ENCODE data around the gene RDH12. TPM values are rescaled to one million over a fixed set of nuclear protein-coding genes. Genes with fewer than 3 reads are reported as not detected.
A peak's percentile ranks its signal among the peaks of the same experiment; 100 is the strongest.

The RDH12 gene
- total and polyA plus RNA-seq, 9 of the 15 experiments (the other 6 are each of a cell fraction or from before 2014, with no cell fraction given): 0.03 to 0.29 (median 0.07) TPM; not detected in 2

DNA sequence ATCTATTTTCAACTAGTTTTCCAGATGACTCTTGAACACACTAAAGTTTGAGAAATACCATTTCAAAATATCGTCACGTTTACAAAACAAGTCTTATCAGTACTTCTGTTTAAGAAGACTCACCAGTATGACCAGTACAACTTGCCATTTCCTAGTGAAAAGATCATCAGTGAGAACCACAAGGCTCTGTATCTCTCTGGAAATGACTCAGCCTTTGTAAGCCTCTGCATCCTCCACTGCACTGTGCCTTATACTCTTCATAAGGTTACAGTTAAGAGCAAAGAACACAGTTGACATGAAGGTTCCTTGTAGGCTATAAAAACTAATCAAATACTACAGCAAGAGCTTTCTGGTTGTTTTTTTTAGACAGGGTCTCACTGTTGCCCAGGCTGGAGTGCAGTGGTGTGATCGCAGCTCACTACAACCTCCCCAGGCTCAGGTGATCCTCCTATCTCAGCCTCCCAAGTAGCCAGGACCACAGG is 21.5 kb upstream of the RDH12 start (continued):
- TF ChIP-seq RBM15 (IDR thresholded peaks at IDR 0.05; ENCODE audit: insufficient read depth, low read length) (no peak), CTBP1 (IDR thresholded peaks at IDR 0.05; ENCODE audit: borderline replicate concordance) (peak; percentile 72), SMARCC2 (IDR thresholded peaks at IDR 0.05; ENCODE audit: low read depth) (peak; percentile 66; the same call in 1 of the 2 replicates), NFE2 (IDR thresholded peaks at IDR 0.05; ENCODE audit: low read depth) (peak; percentile 94), ESRRB (CRISPR knock-in tag; IDR thresholded peaks at IDR 0.05; ENCODE audit: borderline replicate concordance) (no peak), POLR2A (conservative IDR thresholded peaks at IDR 0.05) (no peak), RAD51 (IDR thresholded peaks at IDR 0.05; ENCODE audit: borderline replicate concordance, low read depth) (no peak), HDAC1 (IDR thresholded peaks at IDR 0.05) (peak in 1 of 2 experiments; percentile 34; a peak in 1 of 4 replicates), HNRNPLL (IDR thresholded peaks at IDR 0.05; ENCODE audit: low read depth, low read length, poor library complexity, severe bottlenecking) (no peak), NCOR1 (IDR thresholded peaks at IDR 0.05) (peak; percentile 53; the same call in 1 of the 2 replicates), TAF9B (IDR thresholded peaks at IDR 0.05; ENCODE audit: partially characterized antibody) (peak; percentile 49), TCF3 (CRISPR knock-in tag; IDR thresholded peaks at IDR 0.05) (peak; percentile 66), ATF7 (IDR thresholded peaks at IDR 0.05) (peak; percentile 38; the same call in 1 of the 2 replicates), ETV1 (tag; conservative IDR thresholded peaks at IDR 0.05; ENCODE audit: low read depth) (0 out of 2 replicates have a peak, but pooled peaks have one; percentile 21), JUND (IDR thresholded peaks at IDR 0.05; ENCODE audit: borderline replicate concordance, low read depth, low read length) (peak; percentile 85), JUND (tag; IDR thresholded peaks at IDR 0.05; ENCODE audit: borderline replicate concordance, low read depth, low read length) (peak; percentile 87; the same call in 2 of the 3 replicates), RNF2 (IDR thresholded peaks at IDR 0.05) (peak; percentile 25; the same call in 1 of the 2 replicates), SMARCA4 (IDR thresholded peaks at IDR 0.05) (peak; percentile 83), ZNF384 (IDR thresholded peaks at IDR 0.05; ENCODE audit: low read depth, low read length) (no peak), ETV6 (IDR thresholded peaks at IDR 0.05; ENCODE audit: borderline replicate concordance in 1 of 2, low read depth in 2 of 2, low read length in 1 of 2) (no peak), ETV6 (CRISPR knock-in tag; IDR thresholded peaks at IDR 0.05; ENCODE audit: borderline replicate concordance) (no peak), CBX3 (IDR thresholded peaks at IDR 0.05; ENCODE audit: borderline replicate concordance in 1 of 2, low read length in 2 of 2) (0 out of 3 replicates have a peak, but pooled peaks of 1 of the 2 experiments have one; percentile 36), DNMT1 (IDR thresholded peaks at IDR 0.05) (no peak), NONO (IDR thresholded peaks at IDR 0.05; ENCODE audit: low read depth in 2 of 2, low read length in 1 of 2) (no peak), NR1H2 (CRISPR knock-in tag; IDR thresholded peaks at IDR 0.05) (no peak), BHLHE40 (IDR thresholded peaks at IDR 0.05; ENCODE audit: low read length) (peak; percentile 82)
- TF ChIP-seq, protein P1, sequence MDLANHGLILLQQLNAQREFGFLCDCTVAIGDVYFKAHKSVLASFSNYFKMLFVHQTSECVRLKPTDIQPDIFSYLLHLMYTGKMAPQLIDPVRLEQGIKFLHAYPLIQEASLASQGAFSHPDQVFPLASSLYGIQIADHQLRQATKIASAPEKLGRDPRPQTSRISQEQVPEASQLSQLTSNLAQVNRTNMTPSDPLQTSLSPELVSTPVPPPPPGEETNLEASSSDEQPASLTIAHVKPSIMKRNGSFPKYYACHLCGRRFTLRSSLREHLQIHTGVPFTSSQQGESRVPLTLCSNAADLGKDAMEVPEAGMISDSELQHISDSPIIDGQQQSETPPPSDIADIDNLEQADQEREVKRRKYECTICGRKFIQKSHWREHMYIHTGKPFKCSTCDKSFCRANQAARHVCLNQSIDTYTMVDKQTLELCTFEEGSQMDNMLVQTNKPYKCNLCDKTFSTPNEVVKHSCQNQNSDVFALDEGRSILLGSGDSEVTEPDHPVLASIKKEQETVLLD (IDR thresholded peaks at IDR 0.05): no peak
- TF ChIP-seq, protein P2, sequence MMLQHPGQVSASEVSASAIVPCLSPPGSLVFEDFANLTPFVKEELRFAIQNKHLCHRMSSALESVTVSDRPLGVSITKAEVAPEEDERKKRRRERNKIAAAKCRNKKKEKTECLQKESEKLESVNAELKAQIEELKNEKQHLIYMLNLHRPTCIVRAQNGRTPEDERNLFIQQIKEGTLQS (IDR thresholded peaks at IDR 0.05): peak; percentile 86
- TF ChIP-seq, protein P2 (CRISPR knock-in tag; conservative IDR thresholded peaks at IDR 0.05): no peak
- TF ChIP-seq, protein P3, sequence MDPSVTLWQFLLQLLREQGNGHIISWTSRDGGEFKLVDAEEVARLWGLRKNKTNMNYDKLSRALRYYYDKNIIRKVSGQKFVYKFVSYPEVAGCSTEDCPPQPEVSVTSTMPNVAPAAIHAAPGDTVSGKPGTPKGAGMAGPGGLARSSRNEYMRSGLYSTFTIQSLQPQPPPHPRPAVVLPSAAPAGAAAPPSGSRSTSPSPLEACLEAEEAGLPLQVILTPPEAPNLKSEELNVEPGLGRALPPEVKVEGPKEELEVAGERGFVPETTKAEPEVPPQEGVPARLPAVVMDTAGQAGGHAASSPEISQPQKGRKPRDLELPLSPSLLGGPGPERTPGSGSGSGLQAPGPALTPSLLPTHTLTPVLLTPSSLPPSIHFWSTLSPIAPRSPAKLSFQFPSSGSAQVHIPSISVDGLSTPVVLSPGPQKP (CRISPR knock-in tag; IDR thresholded peaks at IDR 0.05): no peak

Data from K562 (cell line).